ENCODE measurements around the gene GALNT17. TPM values are rescaled to one million over a fixed set of nuclear protein-coding genes. Genes with fewer than 3 reads are reported as not detected.

The GALNT17 gene
- total RNA-seq, 2 experiments from 2014 or later = not detected

GRCh38 chr7:71712653-71713180, 580.8 kb downstream of the GALNT17 start:
- H3K36me3 Mint-ChIP-seq (ENCODE audit: low read depth) = no peaks in the 10 kb centered on the region
- no peaks in the 10 kb centered on the region for H3K36me3 ChIP-seq (ENCODE audit: insufficient read depth, low read length)
- H3K4me3 ChIP-seq (ENCODE audit: low read length) = no peak overlapping the region
- H3K4me3 Mint-ChIP-seq = no peak overlapping the region
- H3K9me3 Mint-ChIP-seq = peaks cover 2% of the 10 kb centered on the region
- peaks cover 0 to 2% of the 10 kb centered on the region in 2 experiments for H3K27me3 ChIP-seq (ENCODE audit: control insufficient read depth in 1 of 2, insufficient read depth in 2 of 2, low read length in 2 of 2)
- TF ChIP-seq CTCF (IDR thresholded peaks at IDR 0.05) = no peak
- no peak for ATAC-seq (ENCODE audit: poor library complexity)
- H3K27ac ChIP-seq (ENCODE audit: low read depth in 1 of 2, low read length in 2 of 2) = no peak overlapping the region
- DNase-seq = no peak
- no peaks in the 10 kb centered on the region for H3K4me1 Mint-ChIP-seq (ENCODE audit: low read depth)
- CTCF ChIA-PET = no interaction called here
- H3K9me3 ChIP-seq (ENCODE audit: control insufficient read depth in 1 of 2, insufficient read depth in 1 of 2, low read length in 2 of 2) = peaks cover 0 to 44% of the 10 kb centered on the region in 2 experiments
- POLR2A ChIA-PET = no interaction called here
- intact Hi-C loops (cut with DNase I, micrococcal nuclease) = no loop called here
- no peak overlapping the region for H3K27ac Mint-ChIP-seq
- no peaks in the 10 kb centered on the region for H3K27me3 Mint-ChIP-seq
- no peaks in the 10 kb centered on the region for H3K4me1 ChIP-seq (ENCODE audit: insufficient read depth, low read length)

- no peaks in the 10 kb centered on the region for H3K27me3 Mint-ChIP-seq
- ChIA-PET POLR2A (no interaction called here), CTCF (no interaction called here)
- no peaks in the 10 kb centered on the region for H3K36me3 Mint-ChIP-seq (ENCODE audit: low read depth)
- H3K27ac Mint-ChIP-seq = no peak overlapping the region
- DNase-seq (no peak), ATAC-seq (ENCODE audit: poor library complexity) (no peak)
- Histone ChIP-seq H3K27me3 (ENCODE audit: control insufficient read depth in 1 of 2, insufficient read depth in 2 of 2, low read length in 2 of 2) (peaks cover 0 to 2% of the 10 kb centered on the region in 2 experiments), H3K27ac (ENCODE audit: low read depth in 1 of 2, low read length in 2 of 2) (no peak overlapping the region), H3K9me3 (ENCODE audit: control insufficient read depth in 1 of 2, insufficient read depth in 1 of 2, low read length in 2 of 2) (peaks cover 0 to 33% of the 10 kb centered on the region in 2 experiments), H3K36me3 (ENCODE audit: insufficient read depth, low read length) (no peaks in the 10 kb centered on the region), H3K4me3 (ENCODE audit: low read length) (no peak overlapping the region), H3K4me1 (ENCODE audit: insufficient read depth, low read length) (no peaks in the 10 kb centered on the region)
- no peak overlapping the region for H3K4me3 Mint-ChIP-seq
- no peaks in the 10 kb centered on the region for H3K9me3 Mint-ChIP-seq
- no peak for TF ChIP-seq CTCF (IDR thresholded peaks at IDR 0.05)
- H3K4me1 Mint-ChIP-seq (ENCODE audit: low read depth) = no peaks in the 10 kb centered on the region
- intact Hi-C loops (cut with DNase I, micrococcal nuclease) = no loop called here
Observed at GRCh38 chr7:71716690-71717089, 584.7 kb downstream of the GALNT17 start.

GRCh38 chr7:71718563-71718962, 586.6 kb downstream of the GALNT17 start:
- Histone ChIP-seq H3K27ac (ENCODE audit: low read depth in 1 of 2, low read length in 2 of 2) (no peak overlapping the region), H3K36me3 (ENCODE audit: insufficient read depth, low read length) (no peaks in the 10 kb centered on the region), H3K4me3 (ENCODE audit: low read length) (no peak overlapping the region), H3K4me1 (ENCODE audit: insufficient read depth, low read length) (no peaks in the 10 kb centered on the region), H3K9me3 (ENCODE audit: control insufficient read depth in 1 of 2, insufficient read depth in 1 of 2, low read length in 2 of 2) (peaks cover 0 to 17% of the 10 kb centered on the region in 2 experiments), H3K27me3 (ENCODE audit: control insufficient read depth in 1 of 2, insufficient read depth in 2 of 2, low read length in 2 of 2) (peaks cover 0 to 2% of the 10 kb centered on the region in 2 experiments)
- CTCF ChIA-PET = no interaction called here
- no peak overlapping the region for H3K4me3 Mint-ChIP-seq
- no peaks in the 10 kb centered on the region for H3K9me3 Mint-ChIP-seq
- no peaks in the 10 kb centered on the region for H3K36me3 Mint-ChIP-seq (ENCODE audit: low read depth)
- ATAC-seq (ENCODE audit: poor library complexity) = no peak
- no peaks in the 10 kb centered on the region for H3K4me1 Mint-ChIP-seq (ENCODE audit: low read depth)
- H3K27ac Mint-ChIP-seq = no peak overlapping the region
- intact Hi-C loops (cut with DNase I, micrococcal nuclease) = no loop called here
- no peak for TF ChIP-seq CTCF (IDR thresholded peaks at IDR 0.05)
- DNase-seq = no peak
- H3K27me3 Mint-ChIP-seq = no peaks in the 10 kb centered on the region
- POLR2A ChIA-PET = no interaction called here
